H54 (cell line): Measurements from ENCODE around the gene HAO2.

ENCODE experiments used
- DNase-seq: peaks from one replicate; pipeline ENCODE4 v3.0.0; 2011; ENCODE audit warnings: low spot score, mixed read lengths; ENCODE audit not compliant: insufficient read length
- FAIRE-seq: peaks from 3 replicates; lab custom pipeline; 2011; peaks lifted over from hg19 to GRCh38; lab: Jason Lieb, UNC
- POLR2A ChIP-seq: IDR thresholded peaks from 2 replicates; pipeline ENCODE4 v1.6.1; 2011; ENCODE audit warnings: low read depth, mild to moderate bottlenecking, low read length

HAO2 gene

GRCh38 chr1:119368554-119368953 is at the start of gene HAO2:
TSS of gene HAO2 (plus strand) at chr1:119368785. CDS start at chr1:119381086, 12,301 bp downstream.
- TF ChIP-seq POLR2A = no peak
- FAIRE-seq (no peak), DNase-seq (no peak)

GRCh38 chr1:119320100-119320499 is 48.5 kb upstream of the HAO2 start:
- FAIRE-seq (no peak), DNase-seq (no peak)

GRCh38 chr1:119321666-119322419 is 46.7 kb upstream of the HAO2 start:
- no peak for TF ChIP-seq POLR2A
- FAIRE-seq (no peak), DNase-seq (no peak)

More at GRCh38 chr1:119320100-119320499, 48.5 kb upstream of the HAO2 start:
- TF ChIP-seq POLR2A = no peak

DNA sequence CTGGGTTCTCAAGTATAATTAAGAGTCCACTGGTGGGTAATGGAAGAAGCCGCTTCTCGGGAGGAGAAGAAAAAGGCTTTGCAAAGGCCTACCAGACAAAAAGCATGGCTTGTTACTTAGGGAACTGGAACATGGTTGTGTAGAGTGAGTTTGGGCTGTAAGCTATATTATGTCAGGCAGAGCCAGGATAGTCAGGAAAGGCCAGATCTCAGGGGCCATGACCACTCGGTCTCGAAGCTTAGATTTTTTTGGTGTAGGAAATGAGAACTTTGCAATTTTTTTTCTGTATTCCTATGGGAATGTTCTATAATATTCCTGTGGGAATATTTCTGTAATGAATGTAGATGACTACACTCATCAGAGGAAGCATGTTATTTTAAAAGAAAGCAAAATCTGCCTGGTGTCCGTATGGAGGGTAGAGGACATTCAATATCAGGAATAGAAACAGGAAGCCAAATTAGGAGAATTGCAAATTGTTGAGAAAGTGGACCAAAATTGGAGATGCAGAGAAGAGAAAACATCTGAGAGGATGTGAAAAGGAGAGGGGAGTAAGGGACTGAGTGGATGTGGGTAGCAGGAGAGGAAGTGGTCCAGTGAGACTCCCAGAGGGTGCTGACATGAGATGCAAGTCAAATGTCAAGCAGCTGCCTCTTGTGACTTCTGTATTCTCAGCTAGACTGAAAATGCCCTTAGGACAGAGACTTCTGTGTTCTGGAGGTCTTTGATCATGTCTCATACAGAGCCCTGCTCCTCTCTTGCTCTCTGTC is 45.2 kb upstream of the HAO2 start:
- no peak for DNase-seq
- FAIRE-seq = no peak
- no peak for TF ChIP-seq POLR2A

GRCh38 chr1:119324198-119324597 is 44.4 kb upstream of the HAO2 start:
- TF ChIP-seq POLR2A = no peak
- DNase-seq (no peak), FAIRE-seq (no peak)

- no peak for TF ChIP-seq POLR2A
- DNase-seq (no peak), FAIRE-seq (no peak)
These were observed 42.3 kb upstream of the HAO2 start for GRCh38 chr1:119326251-119326650.

GRCh38 chr1:119327094-119327449 is 41.5 kb upstream of the HAO2 start:
- FAIRE-seq (no peak), DNase-seq (no peak)
- TF ChIP-seq POLR2A = no peak

DNA sequence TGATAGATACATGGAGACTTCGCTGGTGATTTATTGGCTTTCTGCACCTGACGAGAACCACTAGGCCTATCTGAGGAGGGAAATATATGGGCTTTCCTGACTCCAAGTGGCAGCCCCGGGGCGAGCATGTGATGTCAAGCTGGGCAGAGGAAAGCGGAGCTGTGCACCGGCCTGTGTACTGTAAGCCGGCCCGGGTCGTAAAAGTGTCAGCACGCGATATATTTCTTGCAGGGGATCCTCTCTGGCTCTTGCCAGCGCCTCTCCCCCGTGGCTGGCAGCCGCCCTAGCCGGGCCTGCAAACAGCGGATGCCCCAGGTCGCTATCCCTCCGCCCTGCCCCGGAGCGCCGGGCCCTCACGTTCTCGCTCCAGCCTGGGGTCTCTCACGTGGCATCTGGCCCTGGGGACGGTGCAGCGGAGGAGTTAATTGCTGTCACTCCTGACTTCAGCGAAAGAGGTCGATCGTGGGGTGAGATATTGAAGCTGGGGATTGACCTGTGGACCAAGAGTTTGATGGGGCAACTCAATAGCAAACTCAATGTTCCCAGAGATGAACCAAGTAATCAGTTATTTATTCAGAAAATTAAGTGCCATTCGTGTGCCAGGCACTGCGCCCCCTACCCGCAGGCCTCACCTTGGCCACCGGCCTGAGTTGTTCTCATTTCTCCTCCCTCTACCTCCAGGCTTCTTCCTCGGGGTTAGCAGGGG is 41.0 kb upstream of the HAO2 start:
- TF ChIP-seq POLR2A = no peak
- DNase-seq (no peak), FAIRE-seq (no peak)

- no peak for TF ChIP-seq POLR2A
- no peak for DNase-seq
- no peak for FAIRE-seq
These were observed 38.8 kb upstream of the HAO2 start for GRCh38 chr1:119329541-119330461.

GRCh38 chr1:119330466-119331189 is 38.0 kb upstream of the HAO2 start:
- TF ChIP-seq POLR2A = no peak
- FAIRE-seq (no peak), DNase-seq (no peak)

GRCh38 chr1:119331190-119331515 is 37.4 kb upstream of the HAO2 start:
- FAIRE-seq (no peak), DNase-seq (no peak)
- no peak for TF ChIP-seq POLR2A

DNA sequence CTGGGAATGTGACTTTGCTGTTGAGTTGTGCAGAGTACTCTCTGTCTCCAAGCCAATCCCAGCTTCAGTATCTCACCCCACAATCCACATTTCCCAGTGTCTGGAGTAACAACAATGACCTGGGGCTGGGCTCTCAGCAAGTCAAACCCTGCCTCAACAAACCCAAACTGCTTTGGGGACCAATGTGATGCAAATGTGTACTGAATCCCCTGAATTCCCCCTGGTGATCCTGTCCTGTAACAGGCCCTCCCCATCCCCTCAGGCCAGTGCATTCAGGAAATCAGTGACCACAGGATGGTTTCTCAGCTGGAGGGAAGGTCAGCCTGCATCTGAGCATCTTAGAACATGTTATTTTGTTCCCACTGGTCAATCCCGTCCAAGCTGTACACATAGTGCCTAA is 36.7 kb upstream of the HAO2 start:
- DNase-seq = no peak
- TF ChIP-seq POLR2A = no peak
- FAIRE-seq = no peak

- no peak for TF ChIP-seq POLR2A
- DNase-seq = no peak
- FAIRE-seq = no peak
These were observed 36.0 kb upstream of the HAO2 start for GRCh38 chr1:119332622-119333021.
